Neural progenitor cell (in vitro differentiated cells): ENCODE measurements around the gene CLTB. TPM values are rescaled to one million over a fixed set of nuclear protein-coding genes. Genes with fewer than 3 reads are reported as not detected.

Source experiments
- DNase-seq: peaks from one replicate; pipeline ENCODE4 v3.0.0-alpha.2; 2016; ENCODE audit warnings: low spot score
- H2AFZ ChIP-seq: fragments of 200-600 bp; sonication (generic); replicated peaks from 2 replicates; pipeline ENCODE4 v1.6.1; 2016; ENCODE audit warnings: antibody characterized with exemption
- H3F3A ChIP-seq: fragments of 200-600 bp; sonication (generic); 2 replicates; pipeline ENCODE4 v1.6.1; 2016; ENCODE audit warnings: antibody characterized with exemption, low read depth
- H3K27ac ChIP-seq: fragments of 200-600 bp; sonication (generic); 2 replicates; pipeline ENCODE4 v1.5.1; 2016; ENCODE audit warnings: mild to moderate bottlenecking
- H3K27me3 ChIP-seq: fragments of 200-600 bp; sonication (generic); 2 replicates; pipeline ENCODE4 v1.6.1; 2016; ENCODE audit warnings: mild to moderate bottlenecking, moderate library complexity
- H3K36me3 ChIP-seq: fragments of 200-600 bp; sonication (generic); 2 replicates; pipeline ENCODE4 v1.5.1; 2016
- H3K4me1 ChIP-seq: fragments of 200-600 bp; sonication (generic); 2 replicates; pipeline ENCODE4 v1.6.1; 2016; ENCODE audit warnings: mixed run types
- H3K4me2 ChIP-seq: fragments of 200-600 bp; sonication (generic); 2 replicates; pipeline ENCODE4 v1.6.1; 2016
- H3K4me3 ChIP-seq: fragments of 200-600 bp; sonication (generic); 2 replicates; pipeline ENCODE4 v1.5.1; 2016
- H3K79me2 ChIP-seq: fragments of 200-600 bp; sonication (generic); 2 replicates; pipeline ENCODE4 v1.6.1; 2016; ENCODE audit warnings: low read depth
- H3K9ac ChIP-seq: fragments of 200-600 bp; sonication (generic); 2 replicates; pipeline ENCODE4 v1.6.1; 2016
- H3K9me3 ChIP-seq: fragments of 200-600 bp; sonication (generic); 2 replicates; pipeline ENCODE4 v1.5.1; 2016; ENCODE audit warnings: low read depth
- H4K20me1 ChIP-seq: fragments of 200-600 bp; sonication (generic); 2 replicates; pipeline ENCODE4 v1.6.1; 2016; ENCODE audit warnings: low read depth
- H3K27ac Mint-ChIP-seq: 3 replicates; pipeline ENCODE4 v1.8.0; 2021; ENCODE audit warnings: mixed read lengths
- H3K27me3 Mint-ChIP-seq: 2 replicates; pipeline ENCODE4 v1.8.0; 2022; ENCODE audit warnings: low read depth, mild to moderate bottlenecking, inconsistent platforms, moderate library complexity, mixed read lengths; ENCODE audit not compliant: insufficient read depth
- H3K36me3 Mint-ChIP-seq: 3 replicates; pipeline ENCODE4 v1.8.0; 2021; ENCODE audit warnings: mixed read lengths
- H3K4me1 Mint-ChIP-seq: 3 replicates; pipeline ENCODE4 v1.8.0; 2021; ENCODE audit warnings: mixed read lengths
- H3K4me3 Mint-ChIP-seq: 3 replicates; pipeline ENCODE4 v1.8.0; 2021; ENCODE audit warnings: mild to moderate bottlenecking, moderate library complexity, mixed read lengths
- H3K9me3 Mint-ChIP-seq: 3 replicates; pipeline ENCODE4 v1.8.0; 2020; ENCODE audit warnings: mixed read lengths
- CTCF ChIP-seq: fragments of 200-600 bp; sonication (generic); IDR thresholded peaks from 2 replicates; pipeline ENCODE4 v1.5.1; 2017; ENCODE audit warnings: antibody characterized with exemption, mild to moderate bottlenecking
- EZH2 ChIP-seq: fragments of 200-600 bp; sonication (generic); IDR thresholded peaks from 2 replicates; pipeline ENCODE4 v1.6.1; 2017; ENCODE audit warnings: antibody characterized with exemption, mild to moderate bottlenecking, moderate library complexity
- EZH2phosphoT487 ChIP-seq: fragments of 200-600 bp; sonication (generic); IDR thresholded peaks from 2 replicates; pipeline ENCODE4 v1.6.1; 2017; ENCODE audit warnings: antibody characterized with exemption
- microRNA counts: library from miRNA; unstranded; fragments of <30 nt; microRNA quantifications from one replicate; lab custom pipeline; 2016
- microRNA-seq: library from miRNA; unstranded; fragments of <30 nt; microRNA quantifications from one replicate; pipeline ENCODE4, GENCODE V29; 2016
- small RNA-seq: library from RNA; depleted of rRNA; stranded (forward); fragments of <200 nt; gene quantifications from one replicate; pipeline ENCODE3, GENCODE V24; 2015
- total RNA-seq: library from RNA; depleted of rRNA; stranded (reverse); fragments of >200 nt; gene quantifications from 2 replicates; pipeline ENCODE4 v1.2.3, GENCODE V29; 2015; ENCODE audit warnings: low replicate concordance

The CLTB gene
- total RNA-seq, 1 donor from 2014 or later, result 12.6 TPM

- Mint-ChIP-seq H3K36me3 (peaks cover 29% of the 10 kb centered on the region), H3K4me1 (no peaks in the 10 kb centered on the region), H3K27ac (no peak overlapping the region), H3K4me3 (no peak overlapping the region), H3K9me3 (no peaks in the 10 kb centered on the region), H3K27me3 (no peaks in the 10 kb centered on the region)
- Histone ChIP-seq H3K4me1 (no peaks in the 10 kb centered on the region), H4K20me1 (no peaks in the 10 kb centered on the region), H3K27ac (no peak overlapping the region), H3K9me3 (no peaks in the 10 kb centered on the region), H3K4me3 (no peak overlapping the region), H3K79me2 (no peaks in the 10 kb centered on the region), H3K4me2 (no peak overlapping the region), H3K27me3 (no peaks in the 10 kb centered on the region), H3K9ac (no peak overlapping the region), H2AFZ (no peak overlapping the region), H3K36me3 (no peaks in the 10 kb centered on the region), H3F3A (peaks cover 5% of the 10 kb centered on the region)
- no peak for DNase-seq
- TF ChIP-seq CTCF (no peak), EZH2phosphoT487 (no peak), EZH2 (no peak)
Measured at GRCh38 chr5:176342766-176343458, 73.4 kb downstream of the CLTB start.

MicroRNAs within 50 kb of the gene (microRNA counts, 767-probe panel; counts per million panel counts)
- microRNA hsa-miR-1271-5p (lab: Ali Mortazavi, UCI), result 460 counts per million, percentile 90 among the panel's probes with 10 or more counts

Small RNAs within 50 kb of the gene (microRNA-seq; reads per million reads assigned to microRNA genes)
- 1.6 reads per million for gene MIR1271

Small RNAs within 50 kb of the gene (small RNA-seq; reads per million reads assigned to genes)
- gene AC010297.1 (not detected), gene MIR1271 (0.57 reads per million, percentile 60 among the genes with 10 or more reads in this experiment)

Other genes with a start within 250 kb of the CLTB start
- gene SIMC1, start 178.1 kb downstream of the CLTB start, total RNA-seq, result 10.9 and 15.7 TPM in 2 replicates
- gene KIAA1191, start 54.8 kb downstream of the CLTB start, total RNA-seq, result 116 and 126 TPM in 2 replicates
- 9.1 and 16.6 TPM in 2 replicates for gene ARL10, start 51.1 kb downstream of the CLTB start, total RNA-seq
- 10.3 and 14.5 TPM in 2 replicates for gene NOP16, start 27.9 kb downstream of the CLTB start, total RNA-seq
- 40.1 and 65.6 TPM in 2 replicates for gene HIGD2A, start 27.8 kb downstream of the CLTB start, total RNA-seq
- gene FAF2, start 31.8 kb upstream of the CLTB start, total RNA-seq, result 32.3 and 33.4 TPM in 2 replicates
- 11.7 and 38.7 TPM in 2 replicates for gene RNF44, start 120.9 kb upstream of the CLTB start, total RNA-seq
- gene CDHR2, start 132.8 kb upstream of the CLTB start, total RNA-seq, result not detected in 2 replicates
- 0.67 and 3.7 TPM in 2 replicates for gene GPRIN1, start 193.6 kb upstream of the CLTB start, total RNA-seq
- 1.1 TPM in 1 of 2 replicates, not detected in the other for gene SNCB, start 214.0 kb upstream of the CLTB start, total RNA-seq
- 0.06 and 0.68 TPM in 2 replicates for gene EIF4E1B, start 214.1 kb upstream of the CLTB start, total RNA-seq
- 25.9 and 51.7 TPM in 2 replicates for gene TSPAN17, start 230.9 kb upstream of the CLTB start, total RNA-seq